ENCODE measurements around the gene CHRND.

The CHRND gene

DNA sequence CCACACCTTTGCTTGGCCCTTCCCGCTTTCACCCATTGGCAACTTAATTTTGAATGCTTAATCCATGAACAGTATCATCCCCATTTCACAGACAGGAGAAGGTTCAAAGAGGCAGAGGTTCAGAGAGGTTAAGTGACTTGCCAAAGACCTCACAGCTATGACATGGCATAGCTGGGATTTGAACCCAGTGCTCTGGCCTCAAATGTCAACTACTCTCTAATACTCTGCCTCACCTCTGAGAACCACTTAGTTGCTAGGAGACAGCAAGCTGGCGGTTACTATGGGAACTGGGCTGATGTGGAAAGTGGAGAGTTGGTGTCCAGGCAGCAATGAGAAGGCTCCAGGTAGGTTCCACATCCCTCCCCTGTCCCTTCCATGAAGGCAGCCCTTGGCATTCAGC is 21.5 kb upstream of the CHRND start:
- DNase-seq: no peak

- no peak for DNase-seq
Observed at GRCh38 chr2:232505856-232506255, 20.1 kb upstream of the CHRND start.

DNA sequence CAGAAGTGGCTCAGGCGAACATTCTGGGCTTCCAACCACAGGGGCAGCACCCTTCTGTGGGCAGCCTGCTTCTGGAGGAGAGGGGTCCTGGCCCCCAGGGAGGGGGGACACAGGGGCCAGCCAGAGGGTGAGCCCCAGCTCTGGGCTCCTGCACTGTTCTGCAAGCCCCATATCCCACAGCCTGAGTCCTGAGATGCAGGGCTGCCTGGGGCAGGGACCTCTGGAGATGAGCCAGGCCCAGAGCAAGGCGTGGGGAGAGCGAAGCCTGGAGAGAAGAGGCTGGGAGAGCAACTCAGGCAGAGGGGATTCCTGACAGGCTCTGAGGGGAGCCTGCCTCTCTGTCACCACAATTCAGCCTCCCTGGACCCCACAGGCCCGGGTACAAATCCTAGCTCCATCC is 19.3 kb upstream of the CHRND start:
- no peak for DNase-seq

GRCh38 chr2:232508251-232508650 is 17.7 kb upstream of the CHRND start:
- no peak for DNase-seq

GRCh38 chr2:232511336-232511890 is 14.5 kb upstream of the CHRND start:
- no peak for DNase-seq

DNA sequence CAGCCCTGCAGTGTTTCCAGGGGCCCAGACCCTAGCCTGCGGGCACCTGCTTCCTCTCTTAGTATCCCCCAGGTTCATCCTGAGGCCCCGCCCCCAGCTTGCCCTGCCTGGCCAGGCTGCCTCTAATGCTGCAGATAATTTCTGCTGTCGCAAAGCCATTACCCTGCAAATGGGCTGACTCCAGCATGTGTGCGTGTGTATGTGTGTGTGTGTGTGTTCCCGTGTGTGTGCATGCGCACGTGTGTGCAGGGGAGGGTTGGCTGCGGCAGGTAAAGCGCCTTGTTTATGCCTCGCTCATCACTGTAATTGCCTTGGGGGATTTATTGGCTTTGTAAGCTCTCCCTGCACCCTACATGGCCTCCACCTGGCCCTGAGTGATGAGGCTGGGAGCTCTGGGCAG is 13.4 kb upstream of the CHRND start:
- no peak for DNase-seq

GRCh38 chr2:232513353-232513752 is 12.6 kb upstream of the CHRND start:
- no peak for DNase-seq

- no peak for DNase-seq
Observed at GRCh38 chr2:232515639-232516038, 10.3 kb upstream of the CHRND start.

DNA sequence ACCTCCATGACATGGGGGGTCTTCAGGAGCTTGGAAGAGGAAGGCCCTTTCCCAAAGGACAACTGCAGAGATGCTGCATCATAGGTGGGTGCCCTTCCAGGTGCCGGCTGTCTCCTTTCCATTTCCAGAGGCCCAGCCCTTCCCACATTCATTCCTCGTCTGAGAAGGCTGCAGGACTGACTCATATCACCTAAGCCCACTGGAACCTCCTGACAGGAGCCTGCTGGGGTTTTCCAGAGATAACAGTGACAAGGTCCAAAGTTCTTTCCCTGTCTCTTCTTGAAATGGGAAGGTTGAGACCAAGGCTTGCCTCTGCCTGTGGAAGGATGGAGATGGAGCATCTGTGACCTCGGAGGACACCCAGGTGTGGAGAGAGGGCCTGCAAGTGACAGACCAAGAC is 9.4 kb upstream of the CHRND start:
- no peak for DNase-seq

- no peak for DNase-seq
Observed at GRCh38 chr2:232518844-232519243, 7.1 kb upstream of the CHRND start.

- no peak for DNase-seq
Observed at GRCh38 chr2:232519581-232520438, 6.2 kb upstream of the CHRND start, which contains the start of gene PRSS56. PRSS56 (plus strand) TSS chr2:232520388; CDS start chr2:232520599, 211 bp downstream.

DNA sequence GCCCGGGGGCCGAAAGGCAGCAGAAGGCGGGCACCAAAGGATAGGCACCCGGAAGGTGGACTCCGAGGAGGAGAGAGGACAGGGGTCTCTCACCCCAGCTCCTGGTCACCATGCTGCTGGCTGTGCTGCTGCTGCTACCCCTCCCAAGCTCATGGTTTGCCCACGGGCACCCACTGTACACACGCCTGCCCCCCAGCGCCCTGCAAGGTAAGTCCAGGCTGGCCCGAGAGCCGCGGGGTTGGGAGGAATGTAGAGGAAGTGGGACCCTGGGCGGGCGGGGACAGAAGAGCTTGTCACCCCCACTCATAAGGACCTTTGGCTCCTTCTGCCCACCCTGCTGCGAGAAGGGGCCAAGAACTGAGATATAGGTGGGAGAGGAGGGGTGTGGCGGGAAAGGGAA is 5.5 kb upstream of the CHRND start:
- no peak for DNase-seq

- DNase-seq: no peak
Observed at GRCh38 chr2:232521098-232521497, 4.9 kb upstream of the CHRND start.

- peak; percentile 28 for DNase-seq
Observed at GRCh38 chr2:232521959-232522622, 3.9 kb upstream of the CHRND start.

DNA sequence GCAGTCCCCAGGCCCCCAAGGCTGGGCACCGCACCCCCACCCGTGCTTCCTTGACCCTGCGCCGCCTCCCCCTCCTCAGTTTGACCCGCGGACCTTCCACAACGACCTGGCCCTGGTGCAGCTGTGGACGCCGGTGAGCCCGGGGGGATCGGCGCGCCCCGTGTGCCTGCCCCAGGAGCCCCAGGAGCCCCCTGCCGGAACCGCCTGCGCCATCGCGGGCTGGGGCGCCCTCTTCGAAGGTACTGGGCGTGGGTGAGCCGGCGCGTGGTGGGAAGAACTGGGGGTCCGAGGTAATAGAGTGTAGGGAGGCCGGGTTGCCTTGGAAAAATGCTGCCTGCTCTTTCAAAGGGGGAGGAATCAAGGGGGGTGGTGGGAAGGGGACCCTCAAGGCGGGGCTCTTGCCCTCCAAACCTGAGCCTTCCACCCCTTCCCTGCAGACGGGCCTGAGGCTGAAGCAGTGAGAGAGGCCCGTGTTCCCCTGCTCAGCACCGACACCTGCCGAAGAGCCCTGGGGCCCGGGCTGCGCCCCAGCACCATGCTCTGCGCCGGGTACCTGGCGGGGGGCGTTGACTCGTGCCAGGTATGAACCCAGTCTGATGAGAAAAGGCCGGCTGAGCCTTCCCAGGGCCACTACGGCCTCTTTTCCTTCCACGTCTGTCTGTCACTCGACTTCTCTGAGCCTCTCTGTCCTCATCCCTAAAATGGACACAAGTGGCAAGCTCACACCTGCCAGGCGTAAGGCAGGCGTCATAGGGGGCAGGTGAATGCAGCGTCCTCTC is 3.1 kb upstream of the CHRND start:
- DNase-seq: no peak

DNA sequence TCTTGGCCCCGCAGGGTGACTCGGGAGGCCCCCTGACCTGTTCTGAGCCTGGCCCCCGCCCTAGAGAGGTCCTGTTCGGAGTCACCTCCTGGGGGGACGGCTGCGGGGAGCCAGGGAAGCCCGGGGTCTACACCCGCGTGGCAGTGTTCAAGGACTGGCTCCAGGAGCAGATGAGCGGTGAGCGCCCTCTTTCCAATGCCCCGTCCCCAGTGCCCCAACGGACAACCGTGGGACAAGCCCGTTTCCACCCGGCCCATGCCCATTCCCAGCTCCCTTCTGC is 2.6 kb upstream of the CHRND start:
- DNase-seq: no peak

DNA sequence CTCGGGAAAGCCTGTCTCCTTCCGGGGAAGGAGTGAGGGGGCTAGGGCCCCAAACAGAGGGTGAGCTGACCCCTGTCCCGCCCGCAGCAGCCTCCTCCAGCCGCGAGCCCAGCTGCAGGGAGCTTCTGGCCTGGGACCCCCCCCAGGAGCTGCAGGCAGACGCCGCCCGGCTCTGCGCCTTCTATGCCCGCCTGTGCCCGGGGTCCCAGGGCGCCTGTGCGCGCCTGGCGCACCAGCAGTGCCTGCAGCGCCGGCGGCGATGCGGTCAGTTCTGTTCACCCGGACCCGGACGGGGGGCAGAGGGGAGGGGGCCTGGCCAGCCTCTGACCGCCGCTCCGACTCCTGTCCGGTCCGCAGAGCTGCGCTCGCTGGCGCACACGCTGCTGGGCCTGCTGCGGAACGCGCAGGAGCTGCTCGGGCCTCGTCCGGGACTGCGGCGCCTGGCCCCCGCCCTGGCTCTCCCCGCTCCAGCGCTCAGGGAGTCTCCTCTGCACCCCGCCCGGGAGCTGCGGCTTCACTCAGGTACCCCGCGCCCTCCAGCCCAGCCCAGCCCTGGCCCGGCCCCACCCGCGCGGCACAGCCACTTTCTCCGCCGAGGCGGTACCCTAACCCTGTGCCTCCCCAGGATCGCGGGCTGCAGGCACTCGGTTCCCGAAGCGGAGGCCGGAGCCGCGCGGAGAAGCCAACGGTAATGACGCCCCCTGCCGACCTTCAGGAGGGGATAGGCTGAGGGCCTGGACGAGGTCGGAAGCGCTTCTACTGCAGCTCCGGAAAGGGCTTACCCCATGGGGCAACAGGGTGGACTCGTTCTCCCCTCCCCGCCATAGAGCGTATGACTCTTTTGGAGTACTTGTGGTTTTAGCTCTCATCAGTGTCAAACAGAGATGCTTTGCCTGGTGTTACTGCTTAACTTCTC is 2.0 kb upstream of the CHRND start:
- peak; percentile 53 for DNase-seq

DNA sequence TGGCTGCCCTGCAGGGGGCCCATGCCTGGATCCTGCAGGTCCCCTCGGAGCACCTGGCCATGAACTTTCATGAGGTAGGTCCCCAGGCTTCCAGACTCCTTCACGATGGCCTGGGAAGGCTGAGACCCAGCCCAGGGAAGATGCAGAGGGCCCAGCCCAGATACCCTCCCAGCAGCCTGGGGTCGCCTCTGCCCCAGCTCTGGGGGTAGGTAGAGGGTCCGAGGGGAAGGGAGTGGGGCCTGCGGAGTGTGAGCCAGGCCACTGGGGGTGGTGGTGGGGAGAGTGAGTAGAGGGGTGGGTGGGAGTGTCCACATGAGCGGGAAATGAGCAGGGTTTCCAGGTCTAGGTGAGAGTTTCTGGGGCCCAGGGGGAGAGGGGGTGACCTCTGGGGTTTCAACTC is 1.2 kb upstream of the CHRND start:
- no peak for DNase-seq

GRCh38 chr2:232525199-232525598 is 761 bp upstream of the CHRND start:
- DNase-seq: no peak

GRCh38 chr2:232526372-232526941 is 497 bp downstream of the CHRND start:
- DNase-seq: no peak

DNA sequence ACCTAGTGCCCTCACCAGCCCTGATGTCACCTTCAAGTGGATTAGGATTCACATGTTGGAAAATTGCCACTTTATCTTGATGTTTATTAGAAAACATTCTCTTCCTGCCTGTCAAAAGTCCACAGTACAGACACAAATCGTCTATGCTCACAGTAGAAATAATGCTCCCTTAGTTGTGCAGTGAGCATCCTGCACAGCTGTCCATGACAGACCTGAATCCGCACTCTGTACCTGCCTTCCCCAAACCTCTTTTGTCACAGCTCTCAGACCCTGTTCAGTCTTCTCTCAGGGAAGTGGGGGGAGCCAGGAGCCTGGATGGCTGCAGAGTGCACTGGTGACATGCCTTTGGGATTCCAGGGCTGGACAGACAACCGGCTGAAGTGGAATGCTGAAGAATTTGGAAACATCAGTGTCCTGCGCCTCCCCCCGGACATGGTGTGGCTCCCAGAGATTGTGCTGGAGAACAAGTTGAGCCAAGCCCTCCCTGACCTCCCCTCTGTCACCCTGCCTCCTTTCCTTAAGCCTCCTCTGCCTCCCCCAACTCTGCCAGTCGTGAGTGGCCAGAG is 2.0 kb downstream of the CHRND start:
- no peak for DNase-seq
